Amygdala (tissue), 56 donors: ENCODE measurements around the gene TUBA4B.

Experiments
- DNase-seq, 56 donors: peaks; one replicate each; lab custom pipeline; 2025; lab: John Stamatoyannopoulos, UW

Gene TUBA4B

DNA sequence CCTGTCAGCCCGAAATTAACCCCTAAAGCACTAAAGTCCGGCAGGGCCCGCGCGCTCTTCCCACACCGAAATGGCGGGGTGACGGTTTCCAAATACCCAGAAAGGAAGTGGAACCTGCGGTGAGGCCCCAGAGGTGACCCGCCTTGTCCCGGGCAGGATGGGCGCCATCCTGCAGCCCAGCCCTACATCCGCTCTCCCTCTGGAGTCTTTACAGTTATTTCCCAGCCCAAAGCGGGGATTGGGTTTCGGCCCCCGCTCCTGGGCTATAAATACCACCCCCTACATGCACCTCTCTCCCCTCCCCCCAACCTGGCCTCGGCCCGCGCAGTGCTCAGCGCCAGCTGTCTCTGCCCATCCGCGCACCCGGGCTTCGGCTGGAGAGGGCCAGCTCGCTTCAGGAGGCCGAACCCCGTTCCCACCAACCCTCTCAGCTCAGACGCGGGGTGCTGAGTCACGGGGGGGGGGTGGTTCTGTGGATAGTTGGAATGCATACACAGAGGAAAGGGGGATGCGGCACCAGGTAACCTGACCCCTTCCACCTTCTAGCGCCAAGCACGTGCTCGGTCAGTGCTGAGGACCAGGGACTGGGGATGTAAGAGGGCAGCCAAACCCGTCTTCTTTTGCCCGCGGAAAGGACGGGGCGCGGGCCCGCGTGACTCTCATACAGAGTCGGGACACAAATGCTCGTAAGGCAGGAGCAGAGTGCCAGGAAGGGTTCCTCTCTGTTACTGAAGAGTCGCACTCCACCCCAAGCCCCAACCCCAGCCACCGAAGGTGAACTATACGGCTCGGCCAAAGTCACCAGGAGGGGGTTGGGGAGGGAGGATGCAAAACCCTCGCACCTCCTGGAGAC lies at the start of gene TUBA4B:
TUBA4B (plus strand) TSS at position 344 of the 853 bp plus-strand sequence; CDS start at position 509, 165 bp downstream.
- DNase-seq, result peak in 14 of 56 donors; percentile 19 to 60 (median 36)

DNA sequence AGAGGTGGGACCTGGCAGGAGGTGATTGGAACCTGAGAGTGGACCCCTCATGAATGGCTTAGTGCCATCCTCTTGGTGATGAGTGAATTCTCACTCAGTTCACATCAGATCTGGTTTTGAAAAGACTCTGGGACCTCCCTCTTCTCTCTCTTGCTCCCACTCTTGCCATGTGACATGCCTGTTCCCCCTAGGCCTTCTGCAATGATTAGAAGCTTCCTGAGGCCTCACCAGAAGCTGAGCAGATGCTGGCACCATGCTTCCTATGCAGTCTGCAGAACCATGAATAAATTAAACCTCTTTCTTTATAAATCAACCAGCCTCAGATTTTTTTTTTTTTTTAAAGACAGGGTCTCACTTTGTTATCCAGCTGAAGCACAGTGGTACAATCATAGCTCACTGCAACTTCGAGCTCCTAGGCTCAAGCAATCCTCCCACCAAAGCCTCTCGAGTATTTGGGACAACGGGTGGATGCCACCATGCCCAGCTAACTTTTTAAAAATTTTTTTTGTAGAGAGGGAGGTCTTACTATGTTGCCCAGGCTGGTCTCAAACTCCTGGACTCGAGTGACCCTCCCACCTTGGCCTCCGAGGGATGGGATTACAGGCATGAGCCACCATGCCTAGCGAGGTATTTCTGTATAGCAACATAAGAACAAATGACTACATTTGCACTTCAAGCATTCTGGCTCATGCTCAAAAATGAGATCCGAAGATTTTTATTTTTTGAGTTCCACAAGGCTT lies 48.4 kb upstream of the TUBA4B start:
- DNase-seq, result no peak

DNA sequence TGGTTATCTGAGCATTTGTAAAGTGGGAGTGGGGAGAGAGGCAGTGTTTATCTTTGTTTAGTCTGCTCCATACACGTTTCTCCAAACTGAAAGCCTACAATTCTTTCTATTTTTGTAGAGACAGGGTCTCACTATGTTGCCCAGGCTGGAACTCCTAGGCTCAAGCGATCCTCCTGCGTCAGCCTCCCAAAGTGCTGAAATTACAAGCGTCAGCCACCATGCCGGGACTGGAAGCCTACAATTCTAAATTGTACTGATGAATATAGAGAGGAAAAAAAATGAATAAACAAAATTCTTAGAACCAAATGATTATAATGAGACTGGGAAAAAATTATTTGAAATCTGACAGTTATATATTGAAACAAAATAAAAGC lies 47.9 kb upstream of the TUBA4B start:
- no peak for DNase-seq

DNA sequence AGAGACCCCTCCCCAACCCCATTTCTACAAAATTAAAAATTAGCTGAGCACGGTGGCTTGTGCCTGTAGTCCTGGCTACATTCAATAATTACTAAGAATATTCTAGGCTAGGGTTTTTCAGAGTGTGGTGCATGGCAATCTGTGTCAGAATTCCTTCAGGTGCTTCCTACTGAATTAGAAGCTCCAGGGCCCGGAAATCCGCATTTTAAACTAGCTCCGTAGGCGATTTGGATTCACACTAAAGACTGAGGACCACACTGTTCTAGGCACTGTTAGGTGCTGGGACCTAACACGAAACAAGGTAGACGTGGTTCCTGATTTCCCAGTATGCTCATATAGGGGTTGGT lies 47.1 kb upstream of the TUBA4B start:
- no peak for DNase-seq

DNA sequence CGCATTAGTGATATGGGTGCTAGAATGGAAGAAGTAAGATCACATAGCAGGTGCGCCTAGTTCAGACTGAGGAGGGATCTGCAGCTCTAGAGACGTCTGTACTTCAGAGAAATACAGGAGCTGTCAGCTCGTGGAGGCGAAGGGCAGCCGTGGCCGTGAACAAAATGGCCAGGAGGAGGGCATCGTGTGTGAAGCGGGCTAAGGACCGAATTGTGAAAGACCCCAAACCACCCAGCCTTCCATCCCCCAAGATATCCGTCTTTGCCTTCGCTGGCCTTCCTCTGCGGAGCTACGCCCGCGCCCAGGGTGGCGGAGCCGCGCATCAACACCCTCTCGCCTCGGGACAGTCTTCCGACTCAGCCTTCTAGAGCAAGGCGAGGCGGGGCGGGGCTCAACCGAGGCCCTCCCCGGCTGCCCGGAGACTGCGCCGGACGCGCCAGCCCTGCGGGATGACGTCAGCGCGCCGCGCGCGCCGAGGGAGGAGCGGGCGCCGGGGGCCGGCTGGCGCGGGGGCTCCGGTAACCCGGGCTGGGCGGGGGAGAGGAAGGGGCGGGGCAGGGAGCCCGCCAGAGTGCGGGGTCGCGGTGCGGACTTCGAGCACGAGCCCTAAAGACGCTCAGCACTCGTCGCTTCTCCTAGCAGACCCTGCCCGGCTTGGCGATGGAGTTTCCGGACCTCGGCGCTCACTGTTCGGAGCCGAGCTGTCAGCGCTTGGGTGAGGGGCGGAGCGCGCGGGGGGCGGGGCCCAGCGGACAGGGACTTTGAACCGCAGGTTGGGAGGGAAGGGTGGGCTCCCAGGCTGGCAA lies 46.5 kb upstream of the TUBA4B start, which contains the start of gene ZFAND2B:
ZFAND2B (plus strand) TSS at position 455 of the 806 bp plus-strand sequence; CDS start at position 661, 206 bp downstream.
- DNase-seq, result peak; percentile 36 to 97 (median 90)

DNA sequence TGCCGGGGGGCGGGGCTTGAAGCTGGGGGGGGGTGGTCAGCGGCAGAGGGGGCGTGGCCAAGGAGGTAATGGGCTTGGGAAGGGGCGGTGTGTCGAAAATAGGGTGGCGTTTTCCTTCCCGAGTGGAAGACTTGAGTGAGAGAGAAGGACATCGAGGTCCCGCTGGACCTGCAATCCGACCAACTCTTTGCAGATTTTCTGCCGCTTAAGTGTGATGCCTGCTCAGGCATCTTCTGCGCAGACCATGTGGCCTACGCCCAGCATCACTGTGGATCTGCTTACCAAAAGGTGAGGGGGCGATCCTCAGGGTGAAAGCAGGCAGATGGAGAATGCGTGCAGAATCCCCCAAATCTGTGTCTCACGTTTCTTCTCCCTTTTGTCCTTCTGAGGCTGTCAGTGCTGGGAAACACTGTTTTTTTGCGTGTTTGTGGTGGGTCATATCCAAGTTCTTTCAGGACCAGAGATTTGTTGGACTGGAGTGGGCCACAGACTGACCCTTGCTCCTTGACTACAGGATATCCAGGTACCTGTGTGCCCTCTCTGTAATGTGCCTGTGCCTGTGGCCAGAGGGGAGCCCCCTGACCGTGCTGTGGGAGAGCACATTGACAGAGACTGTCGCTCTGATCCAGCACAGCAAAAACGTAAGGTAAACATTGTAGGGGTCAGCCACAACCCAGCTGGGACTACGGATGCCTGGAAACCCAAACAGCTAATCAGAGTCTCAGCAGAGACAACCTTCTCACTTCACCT lies 45.7 kb upstream of the TUBA4B start:
- DNase-seq, result peak in 5 of 56 donors; percentile 22 to 90 (median 57)

DNA sequence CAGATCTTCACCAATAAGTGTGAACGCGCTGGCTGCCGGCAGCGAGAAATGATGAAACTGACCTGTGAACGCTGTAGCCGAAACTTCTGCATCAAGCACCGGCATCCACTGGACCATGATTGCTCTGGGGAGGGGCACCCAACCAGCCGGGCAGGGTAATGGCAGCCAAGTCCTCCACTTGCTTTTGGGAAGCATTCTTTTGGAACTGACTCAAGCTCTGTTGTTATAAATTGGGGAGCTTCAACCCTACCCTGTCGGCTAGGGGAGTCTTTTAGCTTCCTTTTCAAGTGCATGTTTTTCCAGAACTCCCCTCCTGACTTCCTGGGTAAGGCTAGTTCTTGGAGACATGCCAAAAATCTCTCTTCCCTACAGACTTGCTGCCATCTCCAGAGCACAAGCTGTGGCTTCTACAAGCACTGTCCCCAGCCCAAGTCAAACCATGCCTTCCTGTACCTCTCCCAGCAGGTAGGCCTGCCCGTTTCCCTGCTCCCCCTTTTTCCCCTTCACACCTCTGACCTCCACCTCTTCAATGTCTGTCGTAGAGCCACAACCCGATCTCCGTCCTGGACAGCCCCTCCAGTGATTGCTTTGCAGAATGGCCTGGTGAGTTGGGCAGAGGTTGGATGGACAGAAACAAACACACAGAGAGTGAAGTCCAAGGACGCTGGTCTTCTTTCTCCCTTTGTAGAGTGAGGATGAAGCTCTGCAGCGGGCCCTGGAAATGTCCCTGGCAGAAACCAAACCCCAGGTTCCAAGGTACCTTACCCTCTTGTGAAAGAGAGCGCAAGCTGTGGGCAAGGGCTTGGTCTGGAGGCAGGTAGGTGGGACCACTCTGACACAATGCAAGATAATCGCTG lies 44.9 kb upstream of the TUBA4B start:
- peak in 1 of 56 donors; percentile 38 for DNase-seq

DNA sequence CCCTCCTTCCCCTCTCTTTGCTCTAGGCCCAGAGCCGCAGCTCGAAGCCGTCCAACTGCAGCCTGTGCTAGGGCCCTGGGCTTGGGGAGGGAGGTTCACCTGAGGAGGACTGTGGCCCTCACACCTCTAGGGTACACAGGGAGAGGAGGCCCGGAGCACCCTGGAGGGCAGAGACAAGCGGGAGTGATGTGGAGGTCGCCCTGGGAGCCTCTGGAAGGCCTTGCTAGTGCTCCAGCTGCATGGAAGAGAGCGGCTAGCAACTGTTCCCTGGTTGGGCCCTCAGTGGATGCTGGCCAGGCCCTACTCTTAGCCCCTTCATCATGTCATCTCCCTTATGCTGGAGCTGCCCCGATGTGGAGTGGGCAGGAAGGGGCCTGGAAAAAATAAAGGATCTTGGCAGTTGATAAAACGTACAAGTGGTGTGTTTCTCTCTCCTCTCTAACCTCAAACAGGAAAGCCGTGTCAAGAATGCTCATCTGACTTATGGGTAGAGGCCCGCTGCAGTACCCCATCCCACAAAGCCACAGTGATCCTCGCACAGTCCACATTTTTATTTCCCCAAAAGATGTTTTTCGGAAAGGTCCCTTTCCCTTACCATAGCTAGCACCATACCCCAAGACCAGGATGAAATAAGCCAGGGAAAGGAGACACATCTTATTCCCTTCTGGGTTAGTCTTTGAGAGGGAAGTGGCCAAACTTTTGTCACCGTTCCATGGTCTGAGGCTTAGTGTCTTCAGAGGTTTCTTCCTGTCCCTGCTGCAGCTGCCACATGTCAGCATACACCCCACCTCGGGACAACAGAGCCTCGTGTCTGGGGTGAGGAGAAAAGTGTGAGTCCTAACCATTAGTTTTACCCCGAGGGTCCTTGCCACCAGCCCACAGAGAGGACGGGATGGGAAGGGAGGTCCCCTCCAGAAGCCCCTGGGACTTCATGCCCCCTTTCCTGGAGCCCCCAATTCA lies 43.5 kb upstream of the TUBA4B start:
- no peak for DNase-seq

DNA sequence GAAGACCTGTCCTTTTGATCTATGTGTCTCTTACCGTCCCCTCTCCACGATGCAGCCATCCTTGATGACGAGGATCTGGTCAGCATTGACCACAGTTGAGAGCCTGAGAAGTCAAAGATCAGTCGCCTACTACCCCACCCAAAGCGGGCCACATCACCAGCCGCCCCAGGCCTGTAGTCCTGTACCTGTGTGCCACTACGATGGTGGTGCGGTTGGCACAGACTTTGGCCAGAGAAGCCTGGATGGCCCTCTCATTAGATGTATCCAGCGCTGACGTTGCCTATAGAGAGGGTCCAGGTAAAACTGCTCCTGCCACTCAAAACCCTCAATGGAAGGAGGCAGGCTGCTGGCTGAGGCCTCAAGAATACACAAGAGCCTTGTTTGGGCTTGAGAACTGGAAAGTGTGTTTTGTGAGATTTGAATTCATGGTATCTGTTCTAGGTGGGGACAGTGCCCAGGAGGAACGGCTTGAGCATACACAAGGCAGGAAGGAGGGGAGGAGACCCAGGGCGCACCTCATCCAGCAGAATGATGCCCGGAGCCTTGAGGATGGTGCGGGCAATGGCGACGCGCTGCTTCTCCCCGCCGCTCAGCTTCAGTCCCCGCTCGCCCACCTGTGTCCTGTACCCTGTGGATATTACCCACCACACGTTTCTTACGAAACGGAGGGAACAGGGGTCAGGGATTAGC lies 42.7 kb upstream of the TUBA4B start:
- no peak for DNase-seq

DNA sequence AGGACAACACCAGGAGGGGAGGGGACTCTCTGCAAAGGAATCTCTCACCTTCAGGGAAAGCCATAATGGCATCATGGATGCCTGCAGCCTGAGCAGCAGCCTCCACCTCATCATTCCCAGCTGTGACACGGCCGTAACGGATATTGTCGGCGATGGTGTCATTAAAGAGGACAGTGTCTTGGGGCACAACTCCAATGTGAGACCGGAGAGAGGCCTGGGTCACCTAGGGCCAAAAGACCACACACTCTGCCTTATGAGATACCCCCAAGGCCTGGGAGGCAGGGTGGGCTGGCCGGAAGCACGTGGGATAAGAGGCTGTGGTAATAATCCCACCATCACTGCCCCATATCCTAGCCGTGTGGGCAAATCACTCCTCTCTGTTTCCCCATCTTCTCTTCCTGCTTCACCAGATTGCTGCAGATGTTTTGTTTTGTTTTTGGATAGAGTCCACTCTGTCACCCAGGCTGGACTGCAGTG lies 42.1 kb upstream of the TUBA4B start:
- DNase-seq, result no peak

DNA sequence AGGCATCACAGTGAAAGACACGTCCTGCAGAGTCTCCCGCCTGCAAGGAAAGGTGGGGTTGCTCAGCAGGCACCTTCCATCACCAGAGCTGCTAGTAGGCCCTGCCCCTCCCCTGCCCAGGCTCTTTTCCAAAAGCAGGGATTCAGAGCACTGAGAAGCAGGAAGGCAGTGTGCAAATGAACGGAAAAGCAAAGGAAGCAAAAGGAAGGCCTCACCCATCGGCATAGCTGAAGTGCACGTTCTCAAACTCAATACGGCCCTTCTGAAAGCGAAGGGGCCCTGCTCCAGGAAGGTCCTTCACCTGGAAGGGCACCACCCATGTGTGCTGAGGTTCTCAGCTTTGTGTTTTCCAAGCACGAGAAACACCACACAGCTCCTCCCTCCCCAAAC lies 40.0 kb upstream of the TUBA4B start:
- no peak for DNase-seq

DNA sequence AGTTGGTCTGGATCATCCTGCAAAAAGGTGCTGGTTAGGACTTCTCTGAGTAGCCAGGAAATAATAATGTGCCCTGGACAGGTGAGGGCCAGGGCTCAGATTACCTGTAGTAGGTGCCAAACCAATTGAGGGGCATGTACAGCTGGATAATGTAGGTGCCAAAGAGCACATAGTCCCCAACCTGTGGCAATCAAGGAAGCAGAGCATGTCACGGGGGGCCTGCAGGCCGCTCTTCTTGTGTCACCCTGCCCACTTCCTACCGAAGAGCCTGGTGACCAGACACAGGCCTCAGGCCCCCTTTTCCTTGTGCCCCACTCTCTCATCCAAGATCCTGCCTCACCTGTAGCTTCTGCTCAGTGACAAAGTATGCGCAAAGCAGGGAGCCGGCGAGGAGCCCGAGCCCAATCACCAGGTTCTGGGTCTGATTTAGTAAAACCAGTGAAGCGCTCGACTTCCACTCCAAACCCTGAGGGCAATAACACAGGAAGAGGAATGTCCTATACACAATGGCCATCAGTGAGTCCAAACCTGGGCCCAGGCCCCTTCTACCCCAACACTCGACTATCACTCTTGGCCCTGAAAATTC lies 39.5 kb upstream of the TUBA4B start:
- no peak for DNase-seq

DNA sequence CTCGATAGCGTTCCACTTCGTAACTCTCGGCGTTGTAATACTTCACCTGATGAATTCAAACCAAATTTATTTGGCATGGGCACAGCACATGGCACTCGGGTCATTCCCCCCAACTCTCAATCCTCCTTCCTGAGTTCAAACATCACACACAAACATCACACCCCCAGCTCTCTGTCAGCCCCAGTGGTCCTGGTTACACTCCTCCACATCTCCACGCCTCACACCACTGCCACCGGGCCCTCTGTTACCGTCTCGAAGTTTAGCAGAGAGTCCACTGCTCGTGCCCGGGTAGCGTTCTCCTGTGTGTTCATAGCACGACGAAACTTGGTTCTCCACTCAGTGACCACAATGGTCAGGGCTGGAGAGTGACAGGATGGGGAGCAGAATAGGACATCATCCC lies 38.9 kb upstream of the TUBA4B start:
- no peak for DNase-seq

DNA sequence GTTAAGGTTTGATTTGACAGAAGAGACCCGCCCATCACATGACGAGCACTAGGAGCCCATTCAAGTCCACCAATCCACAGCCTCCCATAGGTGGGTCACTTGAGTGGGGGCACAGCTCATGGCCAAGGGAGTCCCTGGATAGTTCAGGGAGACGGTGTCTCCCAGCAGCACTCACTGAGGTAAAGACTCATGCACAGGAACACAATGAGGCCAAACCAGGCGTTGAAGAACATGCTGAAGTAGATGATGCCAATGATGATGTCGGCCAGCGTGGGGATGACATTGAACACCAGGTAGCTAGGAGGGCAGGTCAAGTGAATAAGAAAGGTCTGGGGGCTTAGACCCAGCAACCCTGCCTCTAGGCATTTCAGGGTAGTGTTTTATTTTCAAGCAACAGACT lies 38.3 kb upstream of the TUBA4B start:
- no peak for DNase-seq

DNA sequence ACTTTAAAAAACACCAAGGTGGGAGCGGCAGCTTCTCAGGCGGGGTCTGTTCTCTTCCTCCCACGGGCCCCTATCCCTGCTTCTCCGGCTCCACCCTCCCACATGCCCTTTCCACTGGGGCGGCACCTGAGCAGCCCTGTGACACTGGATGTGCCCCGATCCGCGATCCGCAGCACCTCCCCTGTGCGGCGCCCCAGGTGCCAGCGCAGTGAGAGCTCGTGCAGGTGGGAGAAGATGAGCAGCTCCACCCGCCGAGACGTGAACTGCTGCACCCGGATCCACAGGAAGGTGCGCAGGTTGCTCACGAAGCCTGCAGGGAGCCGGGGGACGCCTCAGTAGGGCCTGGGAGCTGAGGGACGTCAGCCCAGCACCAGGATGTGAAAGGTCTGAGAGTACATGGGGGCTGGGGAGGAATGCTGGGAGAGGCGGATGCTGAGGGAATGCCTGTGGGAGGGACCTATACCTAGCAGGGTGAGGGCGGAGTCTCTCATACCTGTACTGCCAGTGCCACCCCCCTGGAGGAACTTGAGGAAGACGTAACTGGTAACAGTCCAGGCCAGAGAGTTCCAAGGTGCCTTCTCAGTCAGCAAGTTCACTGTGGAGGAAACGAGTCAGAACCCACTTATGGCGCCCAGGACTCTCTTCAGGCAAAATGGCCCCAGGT lies 37.0 kb upstream of the TUBA4B start:
- DNase-seq, result no peak

DNA sequence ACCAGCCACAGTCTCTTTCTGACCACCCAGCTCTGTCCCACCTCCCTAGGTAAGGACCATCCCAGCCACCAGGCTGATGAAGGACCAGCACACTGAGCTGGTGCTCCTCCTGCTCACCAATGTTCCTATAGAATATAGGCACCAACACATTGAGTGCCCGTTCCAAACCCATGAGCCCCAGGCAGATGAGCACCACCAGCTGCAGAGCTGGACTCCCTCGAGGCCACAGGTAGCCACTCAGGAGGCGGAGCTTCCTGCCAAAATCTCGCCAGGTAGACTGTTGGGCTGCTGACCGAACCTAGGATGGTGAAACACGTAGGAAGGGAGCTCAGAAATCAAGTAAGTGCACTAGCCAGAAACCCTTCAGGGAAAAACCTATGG lies 36.5 kb upstream of the TUBA4B start:
- no peak for DNase-seq
